Prostate gland (tissue), 2 donors: ENCODE data around the gene RETREG1.

Source experiments
- POLR2A ChIP-seq: fragments of 450-650 bp; IDR thresholded peaks from one replicate; pipeline ENCODE4 v1.6.1; 2016; ENCODE audit warnings: antibody characterized with exemption, mild to moderate bottlenecking
- POLR2AphosphoS5 ChIP-seq: sonication (generic); formaldehyde crosslinking; IDR thresholded peaks from one replicate; pipeline ENCODE4 v1.6.1; 2017; ENCODE audit warnings: antibody characterized with exemption
- TF ChIP-seq, protein P1 (sequence below), 4 experiments: fragments of 200-600 bp in 2 of 4; fragments of 450-650 bp in 2 of 4; sonication (generic) in 2 of 4; IDR thresholded peaks; 1 replicate in 3 of 4; 2 replicates in 1 of 4; pipeline ENCODE4 v1.5.1; 2016 to 2019; ENCODE audit warnings: antibody characterized with exemption in 4 of 4, mild to moderate bottlenecking in 2 of 4, moderate library complexity in 2 of 4

GRCh38 chr5:16642867-16643266 is 26.1 kb upstream of the RETREG1 start:
- TF ChIP-seq, protein P1, sequence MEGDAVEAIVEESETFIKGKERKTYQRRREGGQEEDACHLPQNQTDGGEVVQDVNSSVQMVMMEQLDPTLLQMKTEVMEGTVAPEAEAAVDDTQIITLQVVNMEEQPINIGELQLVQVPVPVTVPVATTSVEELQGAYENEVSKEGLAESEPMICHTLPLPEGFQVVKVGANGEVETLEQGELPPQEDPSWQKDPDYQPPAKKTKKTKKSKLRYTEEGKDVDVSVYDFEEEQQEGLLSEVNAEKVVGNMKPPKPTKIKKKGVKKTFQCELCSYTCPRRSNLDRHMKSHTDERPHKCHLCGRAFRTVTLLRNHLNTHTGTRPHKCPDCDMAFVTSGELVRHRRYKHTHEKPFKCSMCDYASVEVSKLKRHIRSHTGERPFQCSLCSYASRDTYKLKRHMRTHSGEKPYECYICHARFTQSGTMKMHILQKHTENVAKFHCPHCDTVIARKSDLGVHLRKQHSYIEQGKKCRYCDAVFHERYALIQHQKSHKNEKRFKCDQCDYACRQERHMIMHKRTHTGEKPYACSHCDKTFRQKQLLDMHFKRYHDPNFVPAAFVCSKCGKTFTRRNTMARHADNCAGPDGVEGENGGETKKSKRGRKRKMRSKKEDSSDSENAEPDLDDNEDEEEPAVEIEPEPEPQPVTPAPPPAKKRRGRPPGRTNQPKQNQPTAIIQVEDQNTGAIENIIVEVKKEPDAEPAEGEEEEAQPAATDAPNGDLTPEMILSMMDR (IDR thresholded peaks at IDR 0.05) = no peak
- TF ChIP-seq POLR2A (no peak), POLR2AphosphoS5 (no peak)
